Neural cell (in vitro differentiated cells): ENCODE measurements around the gene DDX41.

Experiments
- CTCF ChIP-seq: fragments of 450-650 bp; IDR thresholded peaks from 2 replicates; pipeline ENCODE4 v1.5.1; 2014; ENCODE audit warnings: antibody characterized with exemption, mild to moderate bottlenecking, moderate library complexity; ENCODE audit not compliant: poor library complexity, severe bottlenecking
- EP300 ChIP-seq: fragments of 450-650 bp; conservative IDR thresholded peaks from 2 replicates; pipeline ENCODE4 v1.6.1; 2014; ENCODE audit warnings: antibody characterized with exemption, mild to moderate bottlenecking, moderate library complexity; ENCODE audit not compliant: poor library complexity, severe bottlenecking
- EZH2 ChIP-seq: fragments of 200-600, 300-800 bp; shearing (Covaris generic), sonication (generic); IDR thresholded peaks from 2 replicates; pipeline ENCODE4 v1.6.1; 2014; ENCODE audit warnings: antibody characterized with exemption, low read length, borderline replicate concordance, mild to moderate bottlenecking; ENCODE audit not compliant: insufficient read depth, poor library complexity, severe bottlenecking
- MXI1 ChIP-seq: fragments of 450-650 bp; conservative IDR thresholded peaks from 2 replicates; pipeline ENCODE4 v1.6.1; 2014; ENCODE audit warnings: antibody characterized with exemption, mild to moderate bottlenecking; ENCODE audit not compliant: poor library complexity, severe bottlenecking
- POLR2AphosphoS5 ChIP-seq: IDR thresholded peaks from 2 replicates; pipeline ENCODE4 v1.6.1; 2012
- RAD21 ChIP-seq: fragments of 450-650 bp; conservative IDR thresholded peaks from 2 replicates; pipeline ENCODE4 v1.6.1; 2014; ENCODE audit warnings: antibody characterized with exemption, mild to moderate bottlenecking, moderate library complexity
- REST ChIP-seq: IDR thresholded peaks from 2 replicates; pipeline ENCODE4 v1.6.1; 2012; ENCODE audit warnings: borderline replicate concordance
- SMC3 ChIP-seq: fragments of 450-650 bp; conservative IDR thresholded peaks from 2 replicates; pipeline ENCODE4 v1.6.1; 2014; ENCODE audit warnings: antibody characterized with exemption, mild to moderate bottlenecking, moderate library complexity; ENCODE audit not compliant: poor library complexity
- TAF1 ChIP-seq: IDR thresholded peaks from 2 replicates; pipeline ENCODE4 v1.6.1; 2012; ENCODE audit warnings: low read depth

- TF ChIP-seq REST (no peak), CTCF (no peak), POLR2AphosphoS5 (no peak), EP300 (no peak), EZH2 (no peak), RAD21 (no peak), TAF1 (no peak), SMC3 (no peak), MXI1 (no peak)
Measured at GRCh38 chr5:177482359-177482795, 34.4 kb downstream of the DDX41 start.
